Measurements from ENCODE around the gene TOR1AIP2.

GRCh38 chr1:179817789-179818188, 59.8 kb downstream of the TOR1AIP2 start:
- TF ChIP-seq CTCF (conservative IDR thresholded peaks at IDR 0.05; ENCODE audit: low read depth, low read length) (no peak), EZH2 (IDR thresholded peaks at IDR 0.05; ENCODE audit: borderline replicate concordance, low read depth, low read length, poor library complexity, severe bottlenecking) (no peak)

Data from A673 (cell line).